Left colon (tissue), 2 donors: ENCODE data around the gene TRMT2A. TPM values are rescaled to one million over a fixed set of nuclear protein-coding genes. Genes with fewer than 3 reads are reported as not detected.
A peak's percentile ranks its signal among the peaks of the same experiment; 100 is the strongest.

Experiments
- ATAC-seq: fragments of 200-7000 bp; cut with Tn5 transposase; one replicate; pipeline ENCODE4 v1.9.1; 2020; ENCODE audit warnings: mild to moderate bottlenecking, moderate library complexity
- DNase-seq, 2 donors: peaks; one replicate each; pipeline ENCODE4 v3.0.0-alpha.2; 2020
- intact Hi-C, 2 donors: fragments of 100-400 bp; cut with DNase I in 1 of 2; cut with micrococcal nuclease in 1 of 2; formaldehyde crosslinking; loops; one replicate each; pipeline versions ENCODE4 v1.11.2 to v1.14.0; 2022; cut with DNase I, micrococcal nuclease
- total RNA-seq, 2 donors: library from RNA; stranded (reverse); fragmentation: NEBNext Ultra II Directional; extraction: Animal tissue kit (Norgen Biotek cat#: 25700); gene quantifications; one replicate each; pipeline ENCODE4 v1.2.1, GENCODE V29; 2021
- donor health status: DM: no; HTN: no; CAD: no.
- donor health status: DM: yes; HTN: yes; CAD: no.

TRMT2A gene
- total RNA-seq, 2 donors from 2014 or later, result 33.3 to 36.4 TPM

DNA sequence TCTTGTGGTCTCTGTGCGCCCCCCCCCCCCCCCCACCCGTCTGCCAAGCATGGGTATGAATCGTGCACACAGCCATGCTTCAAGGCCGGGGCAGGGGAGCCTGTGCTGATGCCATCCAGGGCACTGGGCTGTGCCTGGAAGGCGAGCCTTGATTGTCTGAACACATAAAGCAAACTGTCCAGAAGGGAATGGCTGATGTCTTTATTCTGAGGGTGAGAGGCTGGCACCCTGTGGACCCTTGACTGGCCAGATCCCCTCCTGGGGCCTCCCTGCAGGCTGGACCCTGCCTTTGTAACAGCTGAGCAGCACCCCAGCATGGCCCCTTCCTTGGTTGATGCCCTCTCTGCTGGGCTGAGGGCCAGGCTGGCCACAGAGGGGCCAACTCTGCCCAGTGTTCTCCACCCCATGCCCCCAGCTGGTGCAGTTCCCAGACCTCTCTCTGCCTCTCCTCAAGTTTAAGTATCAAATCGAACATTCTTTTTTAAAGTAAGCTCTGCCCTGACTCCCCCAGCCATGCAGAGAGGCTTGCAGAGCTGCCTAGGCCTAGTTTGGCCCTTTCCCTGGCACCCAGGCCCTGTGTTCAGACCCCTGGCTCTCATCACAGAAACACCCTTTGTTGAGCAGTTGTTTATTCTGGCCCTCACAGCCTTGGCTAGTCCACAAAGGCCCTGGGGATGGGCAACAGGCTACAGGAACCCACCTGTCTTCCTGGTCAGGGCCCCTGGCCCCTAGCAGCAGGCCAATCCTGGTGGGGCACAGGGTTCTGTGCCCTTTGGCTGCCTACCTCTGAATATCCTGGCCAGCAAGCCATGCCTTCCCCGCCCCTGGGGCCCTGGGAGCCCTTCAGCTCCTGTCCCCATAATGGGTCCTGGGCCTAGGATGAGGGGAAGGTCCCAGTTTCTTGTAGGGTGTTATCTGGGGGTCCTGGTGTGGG is 5.1 kb downstream of the TRMT2A start:
- ATAC-seq (no peak), DNase-seq (no peak)
- intact Hi-C loops, result no loop called here

DNA sequence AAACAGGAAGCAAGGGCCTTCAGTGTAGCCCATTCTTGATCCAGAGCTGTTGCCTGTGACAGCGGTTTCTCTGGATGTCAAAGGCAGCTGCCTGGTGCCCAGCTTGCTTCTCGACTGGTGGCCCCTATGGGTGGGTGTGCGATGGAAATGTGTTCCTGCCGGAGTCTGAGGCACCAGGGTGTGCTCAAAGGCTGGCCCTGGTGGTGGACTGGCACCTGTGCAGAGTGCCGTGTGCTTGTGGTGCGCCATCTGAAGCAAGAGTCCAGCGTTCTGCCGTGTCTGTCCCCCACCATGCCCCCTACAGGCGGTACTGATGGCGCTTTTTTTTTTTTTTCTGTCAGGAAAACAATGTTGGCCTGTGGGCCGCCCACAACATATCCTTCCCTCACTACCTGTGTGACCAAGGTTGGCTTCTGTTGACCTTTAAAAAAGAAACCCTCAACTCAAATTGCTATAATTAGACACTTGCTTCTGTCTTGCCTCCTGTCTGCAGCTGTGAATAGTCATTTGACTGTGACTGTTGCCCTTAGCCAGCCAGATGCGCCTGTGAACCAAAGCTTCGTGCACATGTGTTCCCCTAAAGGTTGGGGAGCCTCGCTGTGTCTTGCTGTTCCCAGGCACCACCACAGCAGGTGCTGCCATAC is 5.9 kb downstream of the TRMT2A start:
- DNase-seq (no peak), ATAC-seq (peak; percentile 12)
- intact Hi-C loops, result no loop called here

DNA sequence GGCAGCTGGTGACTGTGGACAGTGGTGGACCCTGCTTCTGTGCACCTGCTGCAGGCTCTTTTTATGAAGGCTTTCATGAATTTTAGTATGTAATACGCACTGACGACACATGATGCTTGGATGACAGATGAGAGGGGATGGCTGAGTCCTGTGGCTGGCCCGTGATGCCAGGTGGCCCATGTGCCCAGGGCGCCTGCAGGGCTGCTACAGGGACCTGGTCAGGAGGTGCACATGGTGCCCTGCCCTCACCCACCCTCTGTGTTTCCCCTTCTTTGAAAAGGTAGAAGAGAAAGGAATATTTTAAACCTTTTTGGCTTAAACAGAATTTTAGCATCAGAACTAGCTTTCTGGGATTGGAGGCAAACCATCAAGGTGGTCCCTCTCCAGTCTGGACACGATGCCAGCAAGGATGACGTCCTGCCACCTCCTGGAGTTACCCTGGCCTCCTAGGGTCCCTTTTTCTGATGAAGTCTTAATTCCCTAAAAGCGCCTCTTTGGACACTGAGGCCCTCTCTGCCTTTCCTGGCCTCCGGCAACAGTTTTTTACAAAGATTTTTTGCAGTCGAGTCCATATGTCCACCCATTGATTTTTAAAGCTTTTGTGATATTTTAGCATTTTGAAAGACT is 6.6 kb downstream of the TRMT2A start:
- DNase-seq, result no peak
- intact Hi-C loops, result no loop called here
- ATAC-seq, result no peak

- intact Hi-C loops, result no loop called here
- ATAC-seq (peak; percentile 9), DNase-seq (no peak)
Measured at GRCh38 chr22:20109411-20110358, 7.3 kb downstream of the TRMT2A start.

- intact Hi-C loops, result no loop called here
- DNase-seq (no peak), ATAC-seq (no peak)
Measured at GRCh38 chr22:20108757-20109230, 8.2 kb downstream of the TRMT2A start.

DNA sequence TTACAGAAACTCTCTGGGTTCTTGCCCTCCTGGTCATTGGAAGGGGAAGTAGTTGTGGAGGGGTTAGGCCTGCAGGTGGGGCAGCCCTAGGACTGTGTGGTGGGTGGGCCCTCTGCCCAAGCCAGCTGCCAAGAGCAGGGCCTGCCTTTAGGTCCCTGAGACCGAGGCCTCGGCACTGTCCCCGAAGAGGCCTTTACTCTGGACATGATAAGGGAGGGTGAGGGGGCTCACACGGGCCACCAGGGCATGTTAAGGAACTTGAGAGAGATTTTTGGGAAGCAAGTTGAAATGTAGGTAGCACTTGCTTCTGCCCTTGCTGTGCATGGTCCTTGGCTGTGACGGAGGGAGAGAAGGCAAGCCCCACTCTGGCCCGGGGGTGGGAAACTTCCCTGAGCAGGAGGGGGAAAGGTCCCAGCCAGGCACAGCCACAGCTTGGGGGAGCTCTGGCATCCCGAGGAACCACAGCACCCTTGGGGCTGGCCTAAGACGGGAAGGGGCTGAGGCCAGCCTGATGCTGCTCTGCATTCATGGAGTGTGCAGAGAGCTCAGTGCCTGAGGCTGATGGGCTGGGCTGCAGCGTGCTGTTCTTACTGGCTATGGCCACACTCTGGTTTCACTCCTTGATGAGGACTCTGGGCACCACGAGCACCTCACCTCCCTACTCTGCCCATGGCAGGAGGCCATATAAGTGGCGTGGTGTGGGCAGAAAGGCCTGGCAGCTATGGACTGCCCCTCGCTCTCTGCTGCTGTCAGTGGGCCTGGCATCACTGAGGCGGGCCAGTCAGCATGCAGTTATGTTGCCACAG is 8.9 kb downstream of the TRMT2A start:
- no peak for ATAC-seq
- DNase-seq, result no peak
- intact Hi-C loops, result no loop called here

- intact Hi-C loops, result no loop called here
- ATAC-seq, result no peak
- DNase-seq, result no peak
Measured at GRCh38 chr22:20107471-20107901, 9.5 kb downstream of the TRMT2A start.

DNA sequence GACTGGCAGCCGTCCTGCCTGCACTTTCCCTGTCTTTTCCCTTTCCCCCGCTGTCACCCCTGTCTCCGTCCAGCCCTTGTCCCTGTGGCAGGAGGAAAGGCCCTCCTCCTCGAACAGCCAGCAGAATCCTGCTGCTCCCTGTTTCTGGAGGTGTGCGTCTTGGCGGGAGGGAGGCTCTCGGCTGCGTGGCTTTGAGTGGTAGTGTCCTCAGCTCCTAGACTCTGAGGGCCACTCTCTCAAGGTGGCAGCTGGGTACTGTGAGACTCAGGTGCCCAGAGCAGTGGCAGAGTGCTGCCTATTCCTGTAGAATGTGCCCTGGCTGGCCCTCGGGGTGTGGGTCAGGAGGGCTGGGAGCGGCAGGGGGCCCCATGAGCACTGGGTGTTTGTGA is 10.2 kb downstream of the TRMT2A start:
- no peak for DNase-seq
- ATAC-seq, result no peak
- intact Hi-C loops, result no loop called here

DNA sequence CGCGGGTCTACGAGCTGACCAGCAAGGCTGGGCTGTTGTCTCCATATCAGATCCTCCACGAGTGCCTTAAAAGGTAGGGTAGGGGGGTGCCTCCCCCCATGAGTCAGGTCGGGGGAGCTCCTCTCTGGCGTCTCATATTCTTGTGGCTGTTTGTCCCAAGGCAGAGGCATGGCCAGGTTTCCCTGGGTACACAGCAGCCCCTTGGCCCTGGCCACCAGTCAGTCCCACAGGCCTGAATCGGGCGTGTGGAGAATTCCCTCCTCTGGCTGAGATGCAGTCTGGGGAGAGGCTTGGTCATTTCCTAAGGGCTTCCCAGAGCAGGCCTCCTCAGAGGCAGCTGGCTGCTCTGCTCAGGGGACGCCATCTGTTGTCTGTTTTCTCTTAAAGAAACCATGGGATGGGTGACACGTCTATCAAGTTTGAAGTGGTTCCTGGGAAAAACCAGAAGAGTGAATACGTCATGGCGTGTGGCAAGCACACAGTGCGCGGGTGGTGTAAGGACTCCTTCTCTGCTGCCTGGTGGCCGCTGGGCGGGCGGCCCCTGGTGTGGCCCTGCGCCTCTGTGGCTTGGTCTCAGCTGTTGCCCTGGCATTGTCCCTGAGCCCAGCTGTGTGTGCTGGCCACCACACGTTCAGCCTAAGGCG is 10.7 kb downstream of the TRMT2A start:
- DNase-seq (no peak), ATAC-seq (no peak)
- intact Hi-C loops, result no loop called here

DNA sequence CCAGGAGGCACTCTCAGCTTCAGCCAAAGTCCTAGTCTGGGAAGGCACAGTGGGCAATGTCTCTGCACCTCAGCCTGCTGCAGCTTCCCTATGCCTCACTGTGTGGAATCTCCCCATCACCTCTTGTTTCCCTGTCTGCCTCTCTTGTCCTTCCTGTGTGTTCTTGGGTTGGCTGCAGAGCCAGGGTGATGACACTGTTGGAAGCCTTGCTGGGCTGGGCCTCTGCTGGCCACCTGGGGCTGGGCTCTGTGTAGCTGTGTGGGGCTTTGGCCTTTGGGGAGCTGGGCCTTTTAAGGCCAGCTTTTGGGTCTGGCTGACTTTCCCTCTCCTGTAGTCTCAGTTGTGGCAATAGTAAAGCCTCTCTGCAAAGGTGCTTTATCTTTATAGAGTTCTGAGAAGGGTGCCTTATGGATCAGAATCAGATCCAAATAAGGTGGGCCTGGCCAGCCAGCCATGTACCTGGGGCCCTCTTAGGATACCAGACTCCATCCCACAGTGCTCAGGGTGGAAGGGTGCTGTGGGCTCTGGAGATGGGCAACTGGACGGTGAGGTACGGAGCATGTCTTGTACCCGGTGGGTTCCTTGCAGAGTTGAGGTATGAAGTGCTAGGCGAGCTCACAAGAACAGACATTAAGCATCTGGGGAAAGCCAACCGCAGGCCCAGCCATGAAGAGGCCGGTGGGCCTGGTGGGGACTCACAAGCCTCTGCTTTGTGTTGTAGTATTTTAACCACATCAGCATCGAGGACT is 11.4 kb downstream of the TRMT2A start:
- intact Hi-C loops, result no loop called here
- ATAC-seq (no peak), DNase-seq (no peak)

- DNase-seq (no peak), ATAC-seq (no peak)
- intact Hi-C loops, result no loop called here
Measured at GRCh38 chr22:20102203-20102780, 14.7 kb downstream of the TRMT2A start.

DNA sequence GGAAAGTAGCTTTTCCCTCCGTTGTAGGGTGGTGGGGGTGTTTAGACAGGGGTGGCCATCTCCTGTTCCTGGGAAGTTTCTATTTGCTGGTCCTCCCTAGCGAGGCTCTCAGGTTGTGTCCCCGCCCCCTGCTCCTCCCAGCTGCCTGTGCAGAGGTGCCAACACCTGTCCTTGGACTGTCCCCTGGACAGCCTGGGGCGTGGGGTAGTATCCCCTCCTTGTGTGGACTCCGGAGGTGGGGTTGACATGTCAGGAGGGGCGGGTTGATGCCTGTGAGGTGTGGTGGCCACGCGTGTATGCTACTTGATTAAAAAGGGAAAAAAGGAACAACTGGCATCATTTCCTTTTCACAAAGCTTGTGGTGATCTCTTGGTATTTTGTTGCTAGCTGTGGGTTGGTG is 15.4 kb downstream of the TRMT2A start:
- ATAC-seq, result peak; percentile 28
- DNase-seq, result no peak
- intact Hi-C loops, result no loop called here

GRCh38 chr22:20099099-20099711 is 17.8 kb downstream of the TRMT2A start:
- ATAC-seq, result no peak
- intact Hi-C loops, result no loop called here
- DNase-seq, result no peak

DNA sequence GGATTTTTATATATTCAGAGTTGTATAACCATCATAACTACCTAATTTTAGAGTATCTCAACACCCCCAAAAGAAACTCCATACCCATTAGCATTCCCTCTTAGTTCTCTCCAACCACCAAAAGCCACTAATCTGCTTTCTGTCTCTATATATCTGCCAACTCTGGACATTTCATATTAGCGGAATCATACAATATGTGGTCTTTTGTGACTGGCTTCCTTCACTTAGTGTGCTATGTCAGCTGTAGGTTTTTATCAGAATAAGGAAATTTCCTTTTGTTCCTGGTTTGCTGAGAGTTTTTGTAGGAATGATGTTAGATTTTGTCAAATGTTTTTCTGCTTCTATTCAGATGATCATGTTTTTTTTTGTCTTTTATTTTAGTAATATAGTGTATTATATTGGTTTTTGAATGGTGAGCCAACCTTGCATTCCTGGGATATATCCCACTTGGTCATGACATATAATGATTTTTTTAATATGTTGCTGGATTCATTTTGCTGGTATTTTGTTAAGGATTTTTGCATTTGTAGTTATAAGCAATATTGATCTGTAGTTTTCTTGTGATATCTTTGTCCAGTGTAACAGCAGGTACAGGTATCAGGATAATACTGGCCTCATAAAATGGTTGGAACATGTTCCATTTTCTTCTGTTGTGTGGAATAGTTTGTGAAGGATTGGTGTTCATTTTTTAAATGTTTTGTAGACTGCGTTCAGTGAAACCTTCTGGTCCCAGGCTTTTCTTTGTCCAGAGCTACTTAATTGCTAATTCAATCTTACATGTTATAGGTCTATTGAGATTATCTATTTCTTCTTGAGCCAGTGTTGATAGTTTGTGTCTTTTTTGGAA is 20.2 kb downstream of the TRMT2A start:
- ATAC-seq (no peak), DNase-seq (no peak)
- intact Hi-C loops, result no loop called here

- no peak for DNase-seq
- ATAC-seq, result no peak
- intact Hi-C loops, result no loop called here
Measured at GRCh38 chr22:20095521-20095920, 21.5 kb downstream of the TRMT2A start.
